ENCODE measurements around the gene RUVBL1. TPM values are rescaled to one million over a fixed set of nuclear protein-coding genes. Genes with fewer than 3 reads are reported as not detected.

RUVBL1 gene
- total and polyA plus RNA-seq, 10 of the 15 experiments (the other 5 are each of a cell fraction or from before 2014, with no cell fraction given) = 15.2 to 142 (median 84.2) TPM

DNA sequence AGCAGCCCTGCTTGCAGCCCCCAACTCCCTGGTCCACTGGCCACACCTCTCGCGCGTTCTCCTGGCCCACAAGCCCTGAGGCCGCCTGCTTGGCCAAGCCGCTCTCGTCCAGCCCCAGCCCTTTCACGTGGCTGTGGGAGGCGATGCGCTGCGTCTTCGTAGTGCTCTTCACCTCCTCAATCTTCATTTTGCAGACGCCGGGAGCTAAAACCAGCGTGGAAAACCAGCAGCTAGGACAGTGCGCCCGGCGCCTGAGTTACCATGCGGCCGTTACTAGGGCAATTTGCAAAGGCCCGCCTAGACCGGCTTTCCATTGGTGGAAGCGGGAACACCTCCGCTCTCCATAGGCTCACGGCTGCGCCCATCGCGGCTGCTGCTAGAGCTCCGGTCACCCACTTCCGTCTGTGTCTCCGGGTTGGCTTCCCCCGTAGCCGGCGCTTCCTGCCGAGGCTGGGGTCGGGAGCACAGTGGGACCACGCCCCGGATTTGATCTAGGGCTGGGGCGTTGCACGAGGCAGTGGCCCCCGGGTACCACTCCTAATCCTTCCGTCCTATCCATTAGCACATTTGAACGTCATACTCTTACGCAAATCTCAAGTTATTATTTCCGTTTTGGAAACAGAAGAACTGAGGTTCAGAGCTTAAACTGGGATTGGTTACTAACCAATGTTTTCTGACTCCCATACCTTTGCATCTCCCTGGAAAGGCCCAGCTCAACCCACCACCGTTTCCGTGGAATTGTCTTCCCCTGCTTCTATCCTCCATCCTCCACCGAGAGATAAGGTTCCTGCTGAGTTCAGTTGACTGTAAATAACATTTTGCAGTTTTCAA lies at the start of gene RUVBL1 (continued):
- TF ChIP-seq, protein P1, sequence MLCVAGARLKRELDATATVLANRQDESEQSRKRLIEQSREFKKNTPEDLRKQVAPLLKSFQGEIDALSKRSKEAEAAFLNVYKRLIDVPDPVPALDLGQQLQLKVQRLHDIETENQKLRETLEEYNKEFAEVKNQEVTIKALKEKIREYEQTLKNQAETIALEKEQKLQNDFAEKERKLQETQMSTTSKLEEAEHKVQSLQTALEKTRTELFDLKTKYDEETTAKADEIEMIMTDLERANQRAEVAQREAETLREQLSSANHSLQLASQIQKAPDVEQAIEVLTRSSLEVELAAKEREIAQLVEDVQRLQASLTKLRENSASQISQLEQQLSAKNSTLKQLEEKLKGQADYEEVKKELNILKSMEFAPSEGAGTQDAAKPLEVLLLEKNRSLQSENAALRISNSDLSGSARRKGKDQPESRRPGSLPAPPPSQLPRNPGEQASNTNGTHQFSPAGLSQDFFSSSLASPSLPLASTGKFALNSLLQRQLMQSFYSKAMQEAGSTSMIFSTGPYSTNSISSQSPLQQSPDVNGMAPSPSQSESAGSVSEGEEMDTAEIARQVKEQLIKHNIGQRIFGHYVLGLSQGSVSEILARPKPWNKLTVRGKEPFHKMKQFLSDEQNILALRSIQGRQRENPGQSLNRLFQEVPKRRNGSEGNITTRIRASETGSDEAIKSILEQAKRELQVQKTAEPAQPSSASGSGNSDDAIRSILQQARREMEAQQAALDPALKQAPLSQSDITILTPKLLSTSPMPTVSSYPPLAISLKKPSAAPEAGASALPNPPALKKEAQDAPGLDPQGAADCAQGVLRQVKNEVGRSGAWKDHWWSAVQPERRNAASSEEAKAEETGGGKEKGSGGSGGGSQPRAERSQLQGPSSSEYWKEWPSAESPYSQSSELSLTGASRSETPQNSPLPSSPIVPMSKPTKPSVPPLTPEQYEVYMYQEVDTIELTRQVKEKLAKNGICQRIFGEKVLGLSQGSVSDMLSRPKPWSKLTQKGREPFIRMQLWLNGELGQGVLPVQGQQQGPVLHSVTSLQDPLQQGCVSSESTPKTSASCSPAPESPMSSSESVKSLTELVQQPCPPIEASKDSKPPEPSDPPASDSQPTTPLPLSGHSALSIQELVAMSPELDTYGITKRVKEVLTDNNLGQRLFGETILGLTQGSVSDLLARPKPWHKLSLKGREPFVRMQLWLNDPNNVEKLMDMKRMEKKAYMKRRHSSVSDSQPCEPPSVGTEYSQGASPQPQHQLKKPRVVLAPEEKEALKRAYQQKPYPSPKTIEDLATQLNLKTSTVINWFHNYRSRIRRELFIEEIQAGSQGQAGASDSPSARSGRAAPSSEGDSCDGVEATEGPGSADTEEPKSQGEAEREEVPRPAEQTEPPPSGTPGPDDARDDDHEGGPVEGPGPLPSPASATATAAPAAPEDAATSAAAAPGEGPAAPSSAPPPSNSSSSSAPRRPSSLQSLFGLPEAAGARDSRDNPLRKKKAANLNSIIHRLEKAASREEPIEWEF (IDR thresholded peaks at IDR 0.05; ENCODE audit: insufficient replicate concordance, low read depth, low read length) = no peak
- TF ChIP-seq, protein P2, sequence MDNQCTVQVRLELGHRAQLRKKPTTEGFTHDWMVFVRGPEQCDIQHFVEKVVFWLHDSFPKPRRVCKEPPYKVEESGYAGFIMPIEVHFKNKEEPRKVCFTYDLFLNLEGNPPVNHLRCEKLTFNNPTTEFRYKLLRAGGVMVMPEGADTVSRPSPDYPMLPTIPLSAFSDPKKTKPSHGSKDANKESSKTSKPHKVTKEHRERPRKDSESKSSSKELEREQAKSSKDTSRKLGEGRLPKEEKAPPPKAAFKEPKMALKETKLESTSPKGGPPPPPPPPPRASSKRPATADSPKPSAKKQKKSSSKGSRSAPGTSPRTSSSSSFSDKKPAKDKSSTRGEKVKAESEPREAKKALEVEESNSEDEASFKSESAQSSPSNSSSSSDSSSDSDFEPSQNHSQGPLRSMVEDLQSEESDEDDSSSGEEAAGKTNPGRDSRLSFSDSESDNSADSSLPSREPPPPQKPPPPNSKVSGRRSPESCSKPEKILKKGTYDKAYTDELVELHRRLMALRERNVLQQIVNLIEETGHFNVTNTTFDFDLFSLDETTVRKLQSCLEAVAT (IDR thresholded peaks at IDR 0.05) = peak; percentile 88; the same call in 1 of the 2 replicates
- TF ChIP-seq RAD21 (IDR thresholded peaks at IDR 0.05; ENCODE audit: insufficient read depth, low read depth, low read length) (no peak), TAF1 (IDR thresholded peaks at IDR 0.05; ENCODE audit: borderline replicate concordance, low read depth, low read length) (peak; percentile 29; the same call in 1 of the 2 replicates), TCF12 (IDR thresholded peaks at IDR 0.05; ENCODE audit: low read depth, low read length) (0 out of 2 replicates have a peak, but pooled peaks have one; percentile 22), NR2F1 (conservative IDR thresholded peaks at IDR 0.05) (peak; percentile 46; the same call in 1 of the 2 replicates), NFIC (IDR thresholded peaks at IDR 0.05; ENCODE audit: low read depth, low read length) (no peak), CBFB (IDR thresholded peaks at IDR 0.05; ENCODE audit: low read depth) (0 out of 2 replicates have a peak, but pooled peaks have one; percentile 52), TARDBP (IDR thresholded peaks at IDR 0.05; ENCODE audit: borderline replicate concordance) (peak; percentile 23; the same call in 1 of the 2 replicates), KDM1A (IDR thresholded peaks at IDR 0.05; ENCODE audit: borderline replicate concordance) (no peak), ZNF24 (IDR thresholded peaks at IDR 0.05) (no peak), POU2F2 (IDR thresholded peaks at IDR 0.05; ENCODE audit: borderline replicate concordance, low read depth, low read length) (peak; percentile 91; the same call in 2 of the 3 replicates), CHD2 (IDR thresholded peaks at IDR 0.05; ENCODE audit: borderline replicate concordance, low read depth, low read length) (peak; percentile 95), HDGF (IDR thresholded peaks at IDR 0.05) (0 out of 2 replicates have a peak, but pooled peaks have one; percentile 14)
- TF ChIP-seq, protein P3, sequence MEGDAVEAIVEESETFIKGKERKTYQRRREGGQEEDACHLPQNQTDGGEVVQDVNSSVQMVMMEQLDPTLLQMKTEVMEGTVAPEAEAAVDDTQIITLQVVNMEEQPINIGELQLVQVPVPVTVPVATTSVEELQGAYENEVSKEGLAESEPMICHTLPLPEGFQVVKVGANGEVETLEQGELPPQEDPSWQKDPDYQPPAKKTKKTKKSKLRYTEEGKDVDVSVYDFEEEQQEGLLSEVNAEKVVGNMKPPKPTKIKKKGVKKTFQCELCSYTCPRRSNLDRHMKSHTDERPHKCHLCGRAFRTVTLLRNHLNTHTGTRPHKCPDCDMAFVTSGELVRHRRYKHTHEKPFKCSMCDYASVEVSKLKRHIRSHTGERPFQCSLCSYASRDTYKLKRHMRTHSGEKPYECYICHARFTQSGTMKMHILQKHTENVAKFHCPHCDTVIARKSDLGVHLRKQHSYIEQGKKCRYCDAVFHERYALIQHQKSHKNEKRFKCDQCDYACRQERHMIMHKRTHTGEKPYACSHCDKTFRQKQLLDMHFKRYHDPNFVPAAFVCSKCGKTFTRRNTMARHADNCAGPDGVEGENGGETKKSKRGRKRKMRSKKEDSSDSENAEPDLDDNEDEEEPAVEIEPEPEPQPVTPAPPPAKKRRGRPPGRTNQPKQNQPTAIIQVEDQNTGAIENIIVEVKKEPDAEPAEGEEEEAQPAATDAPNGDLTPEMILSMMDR (IDR thresholded peaks at IDR 0.05 in 2 of 3, conservative IDR thresholded peaks at IDR 0.05 in 1 of 3; ENCODE audit: control insufficient read depth in 2 of 3, extremely low read depth in 1 of 3, insufficient read depth in 1 of 3, low read depth in 3 of 3, low read length in 3 of 3) = no peak
- TF ChIP-seq, protein P4, sequence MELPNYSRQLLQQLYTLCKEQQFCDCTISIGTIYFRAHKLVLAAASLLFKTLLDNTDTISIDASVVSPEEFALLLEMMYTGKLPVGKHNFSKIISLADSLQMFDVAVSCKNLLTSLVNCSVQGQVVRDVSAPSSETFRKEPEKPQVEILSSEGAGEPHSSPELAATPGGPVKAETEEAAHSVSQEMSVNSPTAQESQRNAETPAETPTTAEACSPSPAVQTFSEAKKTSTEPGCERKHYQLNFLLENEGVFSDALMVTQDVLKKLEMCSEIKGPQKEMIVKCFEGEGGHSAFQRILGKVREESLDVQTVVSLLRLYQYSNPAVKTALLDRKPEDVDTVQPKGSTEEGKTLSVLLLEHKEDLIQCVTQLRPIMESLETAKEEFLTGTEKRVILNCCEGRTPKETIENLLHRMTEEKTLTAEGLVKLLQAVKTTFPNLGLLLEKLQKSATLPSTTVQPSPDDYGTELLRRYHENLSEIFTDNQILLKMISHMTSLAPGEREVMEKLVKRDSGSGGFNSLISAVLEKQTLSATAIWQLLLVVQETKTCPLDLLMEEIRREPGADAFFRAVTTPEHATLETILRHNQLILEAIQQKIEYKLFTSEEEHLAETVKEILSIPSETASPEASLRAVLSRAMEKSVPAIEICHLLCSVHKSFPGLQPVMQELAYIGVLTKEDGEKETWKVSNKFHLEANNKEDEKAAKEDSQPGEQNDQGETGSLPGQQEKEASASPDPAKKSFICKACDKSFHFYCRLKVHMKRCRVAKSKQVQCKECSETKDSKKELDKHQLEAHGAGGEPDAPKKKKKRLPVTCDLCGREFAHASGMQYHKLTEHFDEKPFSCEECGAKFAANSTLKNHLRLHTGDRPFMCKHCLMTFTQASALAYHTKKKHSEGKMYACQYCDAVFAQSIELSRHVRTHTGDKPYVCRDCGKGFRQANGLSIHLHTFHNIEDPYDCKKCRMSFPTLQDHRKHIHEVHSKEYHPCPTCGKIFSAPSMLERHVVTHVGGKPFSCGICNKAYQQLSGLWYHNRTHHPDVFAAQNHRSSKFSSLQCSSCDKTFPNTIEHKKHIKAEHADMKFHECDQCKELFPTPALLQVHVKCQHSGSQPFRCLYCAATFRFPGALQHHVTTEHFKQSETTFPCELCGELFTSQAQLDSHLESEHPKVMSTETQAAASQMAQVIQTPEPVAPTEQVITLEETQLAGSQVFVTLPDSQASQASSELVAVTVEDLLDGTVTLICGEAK (IDR thresholded peaks at IDR 0.05; ENCODE audit: borderline replicate concordance) = peak; percentile 99
